ENCODE measurements around the gene GSTA4. TPM values are rescaled to one million over a fixed set of nuclear protein-coding genes. Genes with fewer than 3 reads are reported as not detected.

The GSTA4 gene
- total and polyA plus RNA-seq, 2 experiments from 2014 or later = 19.3 to 29.9 TPM

DNA sequence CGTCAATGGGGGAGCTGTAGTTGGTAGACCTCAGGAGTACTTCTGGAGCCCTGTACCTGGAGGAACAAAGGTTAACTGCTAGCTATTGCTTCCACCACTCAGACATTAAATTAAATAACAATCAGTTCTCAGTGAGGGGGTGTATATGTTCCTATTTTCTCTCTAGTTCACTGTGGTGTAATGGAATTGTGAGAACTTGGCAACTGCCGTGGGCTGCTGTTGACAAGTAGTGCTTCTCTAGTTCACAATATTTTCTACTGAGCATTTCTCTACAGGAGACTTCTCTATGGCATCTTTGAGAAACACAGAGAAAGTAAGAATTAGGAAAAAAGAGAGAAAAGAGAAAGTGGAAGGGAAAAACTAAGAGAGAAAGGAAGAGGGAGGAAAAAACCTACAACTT, 23.4 kb upstream of the GSTA4 start (continued):
- TF ChIP-seq ZNF462 (CRISPR knock-in tag; IDR thresholded peaks at IDR 0.05) = no peak
- no peak for TF ChIP-seq NANOG (IDR thresholded peaks at IDR 0.05; ENCODE audit: borderline replicate concordance)
- TF ChIP-seq STAT1 (IDR thresholded peaks at IDR 0.05; ENCODE audit: unreplicated experiment) = no peak

DNA sequence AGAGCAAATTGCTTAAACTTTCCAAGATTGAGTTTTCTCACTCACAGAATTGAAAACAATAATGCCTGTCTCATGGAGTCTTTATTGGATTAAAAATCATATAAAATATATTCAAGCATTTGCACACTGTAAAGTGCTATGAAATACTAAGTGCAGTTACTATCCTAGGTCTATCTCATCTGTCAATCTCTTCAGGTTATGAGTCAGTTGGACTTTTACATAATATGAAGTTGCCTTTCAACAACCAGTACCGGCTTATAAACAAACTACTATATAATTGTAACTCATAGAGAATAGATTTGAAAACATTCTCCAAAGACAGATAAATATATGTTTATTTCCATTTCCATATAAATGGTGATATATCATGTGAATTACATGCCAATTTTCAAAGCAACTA, 20.4 kb upstream of the GSTA4 start:
- Mint-ChIP-seq H3K27ac (no peak overlapping the region), H3K9me3 (no peaks in the 10 kb centered on the region; the same call in 2 of the 3 replicates), H3K4me3 (no peak overlapping the region), H3K36me3 (ENCODE audit: low read depth) (peaks cover 28% of the 10 kb centered on the region), H3K4me1 (peaks cover 2% of the 10 kb centered on the region; the same call in 1 of the 3 replicates), H3K27me3 (ENCODE audit: insufficient read depth, low read depth, poor library complexity) (peaks cover 2% of the 10 kb centered on the region)
- Histone ChIP-seq H3K36me3 (ENCODE audit: insufficient read depth) (0 out of 2 replicates have a peak, but pooled peaks cover 3% of the 10 kb centered on the region), H3K4me2 (no peak overlapping the region), H2AFZ (no peak overlapping the region), H3K4me1 (ENCODE audit: insufficient read depth) (no peaks in the 10 kb centered on the region), H3F3A (replicated peaks; ENCODE audit: low read depth) (no peaks in the 10 kb centered on the region), H3K27ac (ENCODE audit: low read depth) (no peak overlapping the region), H4K20me1 (replicated peaks; ENCODE audit: insufficient read depth) (no peaks in the 10 kb centered on the region), H3K27me3 (ENCODE audit: insufficient read depth) (no peaks in the 10 kb centered on the region), H3K4me3 (no peak overlapping the region), H3K79me2 (replicated peaks; ENCODE audit: insufficient read depth) (no peaks in the 10 kb centered on the region), H3K9me2 (ENCODE audit: insufficient read depth) (no peaks in the 10 kb centered on the region)
- ATAC-seq (no peak), DNase-seq (ENCODE audit: low spot score) (no peak)
- no peak for TF ChIP-seq ZNF114 (CRISPR knock-in tag; IDR thresholded peaks at IDR 0.05)
- no peak for TF ChIP-seq ZNF462 (CRISPR knock-in tag; IDR thresholded peaks at IDR 0.05)
- TF ChIP-seq CREB1 (CRISPR knock-in tag; IDR thresholded peaks at IDR 0.05; ENCODE audit: low read depth) = no peak
